Activated naive CD8-positive, alpha-beta T cell treated with anti-CD3 and anti-CD28 coated beads for 36 hours (primary cell): Measurements from ENCODE around the gene ERBB4. TPM values are rescaled to one million over a fixed set of nuclear protein-coding genes. Genes with fewer than 3 reads are reported as not detected.

Experiments used
- DNase-seq: peaks from one replicate; pipeline ENCODE4 v3.0.0; 2021
- H3K27ac Mint-ChIP-seq: one replicate; pipeline ENCODE4 v1.8.0; 2022; ENCODE audit warnings: mild to moderate bottlenecking, moderate library complexity, mixed read lengths
- H3K27me3 Mint-ChIP-seq: one replicate; pipeline ENCODE4 v1.8.0; 2022; ENCODE audit warnings: mild to moderate bottlenecking, mixed read lengths
- H3K36me3 Mint-ChIP-seq: one replicate; pipeline ENCODE4 v1.8.0; 2021; ENCODE audit warnings: mild to moderate bottlenecking, mixed read lengths
- H3K4me1 Mint-ChIP-seq: one replicate; pipeline ENCODE4 v1.8.0; 2021; ENCODE audit warnings: mixed read lengths
- H3K4me3 Mint-ChIP-seq: one replicate; pipeline ENCODE4 v1.8.0; 2022; ENCODE audit warnings: mild to moderate bottlenecking, moderate library complexity, mixed read lengths
- H3K9me3 Mint-ChIP-seq: one replicate; pipeline ENCODE4 v1.8.0; 2022; ENCODE audit warnings: mixed read lengths
- total RNA-seq, 2 experiments: library from RNA; stranded (reverse); gene quantifications; one replicate each; pipeline ENCODE4 v1.2.3, GENCODE V29; 2021

Gene ERBB4
- total RNA-seq, 2 experiments from 2014 or later, result not detected

DNA sequence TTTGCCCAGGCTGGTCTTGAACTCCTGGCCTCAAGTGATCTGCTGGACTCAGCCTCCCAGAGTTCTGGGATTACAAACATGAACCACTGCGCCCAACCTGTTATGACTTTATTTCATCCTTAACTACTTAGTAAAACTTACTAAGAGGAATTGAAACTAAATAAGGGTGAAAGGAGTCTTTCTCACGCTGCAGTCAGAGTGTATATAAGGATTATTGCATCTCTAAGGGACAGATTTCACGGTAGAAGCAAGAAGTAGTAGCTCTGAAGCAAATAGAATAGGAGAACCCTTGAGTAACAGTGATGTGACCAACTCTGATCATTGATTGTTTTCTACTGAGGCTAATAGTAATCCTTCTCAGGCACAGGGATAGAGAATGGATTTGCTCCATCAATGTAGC is 1022.1 kb downstream of the ERBB4 start:
- no peak for DNase-seq
- no peak overlapping the region for H3K27ac Mint-ChIP-seq
- no peaks in the 10 kb centered on the region for H3K27me3 Mint-ChIP-seq
- H3K9me3 Mint-ChIP-seq, result peaks cover 1% of the 10 kb centered on the region
- H3K4me1 Mint-ChIP-seq, result no peaks in the 10 kb centered on the region
- H3K36me3 Mint-ChIP-seq, result no peaks in the 10 kb centered on the region
- no peak overlapping the region for H3K4me3 Mint-ChIP-seq

DNA sequence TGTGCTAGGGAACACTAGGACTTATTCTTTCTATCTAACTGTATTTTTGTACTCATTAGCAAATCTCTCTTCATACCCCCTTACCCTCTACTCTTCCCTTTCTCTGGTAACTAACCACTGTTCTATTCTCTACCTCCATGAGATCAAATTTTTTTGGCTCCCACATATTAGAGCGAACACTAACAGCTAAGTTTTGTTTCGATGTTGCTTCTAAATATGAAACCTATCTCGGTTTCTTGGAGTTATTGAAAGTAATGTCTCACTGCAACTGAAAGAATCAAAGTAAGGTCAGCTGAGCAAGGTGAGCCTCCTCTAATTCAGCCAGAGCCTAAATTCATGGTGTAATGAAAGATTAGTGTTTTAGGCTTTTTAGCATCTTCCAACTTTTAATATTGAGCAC is 1024.6 kb downstream of the ERBB4 start:
- H3K27ac Mint-ChIP-seq, result no peak overlapping the region

DNA sequence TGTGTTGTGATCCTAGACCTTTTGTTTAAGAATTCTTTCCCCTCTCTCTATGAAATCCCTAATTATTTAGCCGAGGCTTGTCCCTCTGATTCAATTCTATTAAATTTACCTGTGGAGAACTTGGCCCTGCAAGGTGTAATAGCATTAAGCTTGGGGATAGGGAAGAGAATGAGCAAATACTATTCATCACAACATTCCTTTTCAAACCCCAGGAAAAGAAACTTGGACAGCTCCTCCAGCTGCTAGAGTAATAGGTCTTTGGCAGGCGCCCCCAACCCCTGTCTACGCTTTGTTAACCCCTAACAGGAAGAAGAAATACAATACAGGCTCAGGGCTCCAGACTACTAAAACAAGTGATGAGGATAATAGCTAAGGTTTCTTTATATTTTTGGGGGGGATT is 1025.2 kb downstream of the ERBB4 start:
- Mint-ChIP-seq H3K27me3 (no peaks in the 10 kb centered on the region), H3K36me3 (no peaks in the 10 kb centered on the region), H3K9me3 (peaks cover 2% of the 10 kb centered on the region), H3K4me1 (no peaks in the 10 kb centered on the region), H3K4me3 (no peak overlapping the region), H3K27ac (no peak overlapping the region)
- DNase-seq, result no peak

More for the DNA sequence above, 1024.6 kb downstream of the ERBB4 start:
- no peaks in the 10 kb centered on the region for H3K27me3 Mint-ChIP-seq
- H3K36me3 Mint-ChIP-seq, result no peaks in the 10 kb centered on the region
- no peaks in the 10 kb centered on the region for H3K4me1 Mint-ChIP-seq
- no peak for DNase-seq
- H3K9me3 Mint-ChIP-seq, result peaks cover 1% of the 10 kb centered on the region
- no peak overlapping the region for H3K4me3 Mint-ChIP-seq

DNA sequence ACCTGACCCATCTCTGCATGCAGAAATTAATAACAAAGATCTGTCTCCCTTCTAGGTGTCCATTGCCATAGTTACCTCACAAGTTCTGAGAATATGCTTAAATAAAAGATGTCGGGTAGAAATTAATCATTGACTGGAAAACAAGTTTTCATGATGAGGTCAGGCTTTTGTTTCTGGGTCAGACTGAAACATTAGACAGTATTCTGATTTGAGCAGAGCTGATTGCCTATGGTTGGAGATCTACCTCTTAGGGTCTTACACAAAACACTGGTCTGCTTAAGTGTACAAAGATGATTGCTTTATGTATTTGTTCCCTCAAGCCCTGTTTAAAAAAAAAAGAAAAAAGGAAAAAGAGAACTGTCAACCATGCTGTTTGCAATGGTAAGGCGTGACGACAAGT is 1025.8 kb downstream of the ERBB4 start:
- no peak for DNase-seq
- H3K9me3 Mint-ChIP-seq, result peaks cover 2% of the 10 kb centered on the region
- no peaks in the 10 kb centered on the region for H3K27me3 Mint-ChIP-seq
- no peaks in the 10 kb centered on the region for H3K36me3 Mint-ChIP-seq
- no peaks in the 10 kb centered on the region for H3K4me1 Mint-ChIP-seq
- H3K27ac Mint-ChIP-seq, result no peak overlapping the region
- no peak overlapping the region for H3K4me3 Mint-ChIP-seq

DNA sequence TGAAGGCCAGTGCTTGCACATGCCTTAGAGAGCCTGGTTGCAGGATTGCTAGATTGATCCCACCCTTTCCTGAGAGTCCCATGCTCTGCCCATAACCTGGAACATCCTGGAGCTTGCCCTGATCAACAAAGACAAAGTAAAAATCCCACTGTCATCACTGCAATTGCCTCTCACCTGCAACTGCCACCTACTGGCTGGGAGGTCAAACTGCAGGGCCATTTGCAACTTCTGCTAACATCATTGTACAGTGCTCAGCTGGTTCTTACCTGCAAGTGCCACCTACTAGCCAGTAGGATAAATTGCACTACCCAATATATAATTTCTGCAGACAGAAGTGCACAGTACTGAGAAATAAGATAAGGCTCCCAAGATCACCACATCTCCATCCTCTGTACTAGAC is 1034.7 kb downstream of the ERBB4 start:
- Mint-ChIP-seq H3K27me3 (peaks cover 4% of the 10 kb centered on the region), H3K4me3 (no peak overlapping the region), H3K9me3 (peaks cover 16% of the 10 kb centered on the region), H3K27ac (no peak overlapping the region), H3K4me1 (no peaks in the 10 kb centered on the region), H3K36me3 (no peaks in the 10 kb centered on the region)
- no peak for DNase-seq

DNA sequence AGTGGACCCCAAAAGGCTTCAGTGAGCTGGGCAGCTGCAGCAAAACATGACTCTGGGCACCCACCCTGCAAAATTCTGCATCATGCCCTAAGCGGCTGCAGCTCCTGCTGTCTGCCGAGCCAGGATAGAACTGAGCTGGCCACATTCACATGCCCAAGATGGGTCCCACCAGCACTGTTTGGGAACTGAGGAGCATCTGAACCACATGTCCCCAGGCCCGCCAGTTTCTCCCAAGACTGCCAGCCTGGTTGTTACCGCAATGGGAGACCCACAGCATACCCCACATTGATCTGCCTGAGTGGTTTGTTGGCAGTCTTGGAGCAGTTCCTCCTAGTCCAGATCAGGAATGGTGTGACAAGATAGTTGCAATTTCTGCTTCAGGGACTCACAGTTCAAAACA is 1035.4 kb downstream of the ERBB4 start:
- Mint-ChIP-seq H3K36me3 (no peaks in the 10 kb centered on the region), H3K4me1 (no peaks in the 10 kb centered on the region), H3K27me3 (peaks cover 4% of the 10 kb centered on the region), H3K4me3 (no peak overlapping the region), H3K9me3 (peaks cover 16% of the 10 kb centered on the region), H3K27ac (no peak overlapping the region)
- DNase-seq, result no peak

DNA sequence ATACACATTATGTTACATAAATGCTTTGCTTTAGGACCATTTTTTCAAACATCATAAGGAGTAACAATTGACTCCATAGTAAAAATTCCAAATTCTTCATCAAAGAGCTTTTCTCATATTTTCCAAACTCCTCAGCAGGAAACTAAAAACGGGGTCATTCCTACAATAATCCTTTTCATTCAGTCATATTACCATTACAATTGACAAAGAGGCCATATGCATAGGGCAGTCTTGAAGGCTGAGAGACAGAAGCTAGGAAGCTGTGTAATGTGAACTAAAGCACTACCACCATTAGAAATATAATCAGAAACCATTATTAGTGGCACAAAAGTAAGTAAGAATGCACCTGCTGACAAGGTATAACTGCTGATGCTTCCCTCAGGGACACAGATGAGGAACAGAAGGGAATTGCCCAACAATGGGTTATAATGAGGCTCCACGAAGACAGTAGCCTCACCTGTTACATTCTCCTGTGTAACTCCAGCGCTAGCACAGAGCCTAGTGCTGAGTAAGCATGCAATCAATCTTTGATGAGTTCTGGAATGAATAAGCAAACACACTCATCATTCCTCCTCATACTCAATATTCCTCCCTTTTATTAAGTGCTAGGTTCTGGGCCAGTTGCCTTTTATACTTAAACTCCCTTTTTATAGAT is 1039.9 kb downstream of the ERBB4 start:
- H3K4me3 Mint-ChIP-seq, result no peak overlapping the region
- DNase-seq, result no peak
- H3K4me1 Mint-ChIP-seq, result no peaks in the 10 kb centered on the region
- peaks cover 4% of the 10 kb centered on the region for H3K27me3 Mint-ChIP-seq
- peaks cover 2% of the 10 kb centered on the region for H3K9me3 Mint-ChIP-seq
- no peak overlapping the region for H3K27ac Mint-ChIP-seq
- H3K36me3 Mint-ChIP-seq, result no peaks in the 10 kb centered on the region

DNA sequence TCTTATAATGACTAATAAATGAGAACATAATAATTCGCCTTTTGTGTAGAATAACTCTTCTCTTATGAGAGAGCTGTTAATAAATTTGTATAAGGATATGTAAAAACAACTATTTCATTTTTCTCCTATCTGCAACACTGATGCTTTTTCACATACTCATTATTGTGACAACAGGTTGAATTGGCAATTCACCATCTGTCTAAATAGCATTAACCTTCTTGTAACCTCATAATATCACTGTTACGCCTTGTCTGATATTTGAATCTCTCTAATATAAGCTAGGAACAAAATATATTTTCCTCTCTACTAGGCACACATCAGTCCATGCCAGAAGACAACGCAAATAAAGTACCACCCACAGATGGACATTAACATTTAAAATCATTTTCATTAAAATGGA is 1043.3 kb downstream of the ERBB4 start:
- no peak for DNase-seq
- Mint-ChIP-seq H3K27ac (no peak overlapping the region), H3K36me3 (no peaks in the 10 kb centered on the region), H3K4me1 (no peaks in the 10 kb centered on the region), H3K4me3 (no peak overlapping the region), H3K9me3 (peaks cover 2% of the 10 kb centered on the region), H3K27me3 (no peaks in the 10 kb centered on the region)

DNA sequence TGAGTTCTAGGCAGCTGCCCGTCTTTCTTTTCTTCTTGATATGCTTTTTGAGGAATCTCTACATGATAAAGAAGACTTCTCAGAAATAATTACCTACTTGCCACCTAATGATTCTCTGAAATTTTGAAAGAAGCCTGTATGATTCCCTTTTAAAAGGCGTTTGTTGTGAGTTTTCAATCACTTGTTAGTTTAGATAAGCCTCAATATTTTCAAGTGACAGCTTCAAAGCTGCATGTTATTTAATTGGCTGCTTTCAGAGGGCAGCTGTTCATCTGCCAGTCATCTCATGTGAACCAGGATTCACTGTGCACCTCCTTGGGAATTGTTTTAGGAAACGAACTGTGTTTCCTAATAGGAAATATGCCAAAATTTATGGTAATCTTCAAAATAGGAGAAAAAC is 1044.1 kb downstream of the ERBB4 start:
- no peaks in the 10 kb centered on the region for H3K27me3 Mint-ChIP-seq
- H3K4me1 Mint-ChIP-seq, result no peaks in the 10 kb centered on the region
- H3K36me3 Mint-ChIP-seq, result no peaks in the 10 kb centered on the region
- peaks cover 2% of the 10 kb centered on the region for H3K9me3 Mint-ChIP-seq
- no peak overlapping the region for H3K27ac Mint-ChIP-seq
- H3K4me3 Mint-ChIP-seq, result no peak overlapping the region
- no peak for DNase-seq

DNA sequence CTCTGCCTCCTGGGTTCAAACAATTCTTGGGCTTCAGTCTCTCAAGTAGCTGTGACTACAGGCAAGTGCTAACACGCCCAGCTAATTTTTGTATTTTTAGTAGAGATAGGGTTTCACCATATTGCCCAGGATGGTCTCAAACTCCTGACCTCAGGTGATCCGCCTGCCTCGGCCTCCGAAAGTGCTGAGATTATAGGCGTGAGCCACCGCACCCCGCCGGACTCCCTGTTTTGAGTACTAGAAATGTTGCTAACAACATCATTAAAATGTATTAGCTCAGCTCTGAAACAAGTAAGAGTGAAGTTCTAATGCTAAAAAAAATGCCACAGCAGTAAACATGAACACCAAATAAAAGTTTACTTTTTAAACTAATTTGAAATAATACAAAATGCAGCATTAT is 1044.5 kb downstream of the ERBB4 start:
- Mint-ChIP-seq H3K4me1 (no peaks in the 10 kb centered on the region), H3K36me3 (no peaks in the 10 kb centered on the region), H3K4me3 (no peak overlapping the region), H3K27me3 (no peaks in the 10 kb centered on the region), H3K27ac (no peak overlapping the region), H3K9me3 (peaks cover 2% of the 10 kb centered on the region)
- no peak for DNase-seq

DNA sequence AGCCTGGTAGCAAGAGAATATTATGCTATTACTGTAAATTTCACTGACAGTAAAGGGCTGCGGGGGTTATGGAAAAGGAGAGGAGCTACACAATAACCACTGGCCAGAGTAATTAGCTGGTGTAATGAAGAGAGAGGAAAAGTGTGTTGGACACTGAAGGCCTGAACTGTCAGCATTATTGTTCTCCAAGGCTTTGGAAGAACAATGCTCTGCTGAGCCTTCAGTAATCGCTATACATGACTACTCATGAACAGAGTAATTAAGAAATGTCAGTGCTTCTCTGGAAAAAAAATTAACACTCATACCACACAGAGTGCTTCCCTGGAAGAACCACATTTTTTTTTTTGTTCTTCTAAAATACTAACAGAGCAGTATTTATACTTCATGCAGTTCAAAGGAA is 1050.9 kb downstream of the ERBB4 start:
- Mint-ChIP-seq H3K4me1 (no peaks in the 10 kb centered on the region), H3K36me3 (no peaks in the 10 kb centered on the region), H3K27me3 (no peaks in the 10 kb centered on the region), H3K27ac (no peak overlapping the region), H3K4me3 (no peak overlapping the region), H3K9me3 (no peaks in the 10 kb centered on the region)
- DNase-seq, result no peak

DNA sequence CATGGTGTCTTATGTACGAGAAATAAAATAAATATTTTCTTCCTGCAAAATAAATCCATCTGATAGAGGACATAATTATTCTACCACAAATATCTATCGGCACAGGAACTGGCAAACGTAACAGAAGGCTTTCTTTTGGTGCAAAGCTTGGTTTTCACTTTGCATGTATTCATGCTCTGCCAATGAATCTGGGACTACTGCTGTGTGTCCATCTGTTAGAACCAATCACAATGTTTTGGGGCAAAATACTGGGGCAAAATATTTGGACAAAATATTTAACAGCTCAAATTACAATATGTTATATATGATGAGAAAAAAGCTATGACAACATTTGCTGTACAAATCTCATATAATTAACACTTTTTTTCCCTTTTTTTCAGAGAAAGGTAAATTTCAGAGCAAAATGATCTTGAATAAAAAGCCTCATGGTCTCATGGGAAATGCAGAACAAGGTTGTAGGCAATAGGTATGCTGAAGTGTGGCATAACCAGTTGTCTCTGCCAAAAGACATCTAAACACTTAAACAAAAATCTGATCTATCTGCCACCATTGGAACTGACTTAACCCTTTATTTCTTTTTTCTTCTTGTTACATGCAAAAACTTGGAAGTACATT is 1059.0 kb downstream of the ERBB4 start:
- Mint-ChIP-seq H3K4me3 (no peak overlapping the region), H3K27ac (no peak overlapping the region), H3K27me3 (no peaks in the 10 kb centered on the region), H3K4me1 (no peaks in the 10 kb centered on the region), H3K9me3 (no peaks in the 10 kb centered on the region), H3K36me3 (no peaks in the 10 kb centered on the region)
- no peak for DNase-seq

DNA sequence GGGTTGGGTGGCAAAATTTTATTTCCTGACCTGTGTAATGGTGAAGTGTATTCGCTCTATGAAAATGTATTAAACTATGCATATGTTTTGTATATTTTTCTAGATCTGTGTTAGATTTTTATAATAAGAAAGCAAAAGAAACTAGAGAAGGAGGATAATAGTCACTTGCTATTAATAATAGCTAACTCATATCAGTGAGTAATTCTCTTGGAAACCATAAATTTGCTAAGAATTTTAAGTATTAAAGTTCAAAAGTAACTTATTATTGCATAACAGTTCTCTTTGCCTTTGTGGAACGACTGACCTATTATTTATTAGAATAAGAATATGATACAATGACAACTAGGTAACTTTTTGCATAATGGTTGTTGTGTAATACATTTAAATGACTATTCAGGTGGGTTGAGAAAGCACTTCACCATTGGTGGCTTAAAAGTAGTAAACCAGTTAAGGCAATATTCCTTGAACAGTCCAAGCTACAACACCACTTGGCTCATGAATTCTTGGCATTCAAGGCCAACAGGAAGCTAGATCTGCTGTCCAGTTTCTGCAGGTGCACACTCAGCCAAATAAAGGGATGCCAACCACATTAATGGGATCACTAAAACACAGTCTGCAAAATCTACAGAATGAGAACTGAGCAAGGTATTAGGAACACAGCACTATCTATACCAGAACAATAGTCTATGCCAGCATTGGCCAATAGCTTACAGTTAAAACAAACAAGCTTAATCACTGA is 1060.9 kb downstream of the ERBB4 start:
- Mint-ChIP-seq H3K27ac (no peak overlapping the region), H3K4me1 (no peaks in the 10 kb centered on the region), H3K9me3 (no peaks in the 10 kb centered on the region), H3K36me3 (no peaks in the 10 kb centered on the region), H3K27me3 (no peaks in the 10 kb centered on the region), H3K4me3 (no peak overlapping the region)
- no peak for DNase-seq

DNA sequence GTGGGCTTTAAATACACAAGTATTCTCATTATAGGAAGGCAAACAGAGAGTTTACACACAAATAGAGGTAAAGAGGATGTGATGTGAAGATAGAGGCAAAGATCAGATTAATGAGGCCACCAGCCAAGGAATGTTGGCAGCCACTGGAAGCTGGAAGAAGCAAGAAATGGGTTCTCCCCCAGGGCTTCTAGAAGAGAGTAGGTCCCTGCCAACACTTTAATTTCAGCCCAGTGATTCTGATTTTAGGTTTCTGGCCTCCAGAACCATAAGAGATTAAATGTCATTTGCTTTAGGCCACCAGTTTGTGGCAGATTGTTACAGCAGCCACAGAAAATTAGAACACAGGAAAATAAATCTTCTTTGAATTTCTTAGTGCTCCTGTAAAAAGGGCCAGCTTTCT is 1065.5 kb downstream of the ERBB4 start:
- Mint-ChIP-seq H3K36me3 (no peaks in the 10 kb centered on the region), H3K9me3 (peaks cover under 1% of the 10 kb centered on the region), H3K4me1 (no peaks in the 10 kb centered on the region), H3K27ac (no peak overlapping the region), H3K27me3 (no peaks in the 10 kb centered on the region), H3K4me3 (no peak overlapping the region)
- no peak for DNase-seq

DNA sequence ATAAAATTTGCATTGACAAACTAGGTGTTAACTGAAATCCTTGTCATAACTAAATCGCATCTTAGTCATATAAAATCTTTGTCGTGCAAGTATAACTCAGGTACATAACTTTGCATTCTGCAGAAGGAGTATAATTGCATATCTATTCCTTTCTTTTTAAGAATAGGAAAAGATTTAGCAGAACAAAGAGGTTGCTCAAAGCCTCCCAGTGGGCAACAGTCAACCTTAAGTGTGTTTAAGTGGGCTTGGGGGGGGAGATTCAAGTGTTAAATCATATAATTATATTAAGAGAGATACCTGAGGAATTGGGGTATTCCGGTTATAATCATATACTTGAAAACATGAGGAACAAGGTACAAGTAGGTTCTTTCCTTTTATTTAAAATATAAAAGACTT is 1068.9 kb downstream of the ERBB4 start:
- peaks cover 2% of the 10 kb centered on the region for H3K9me3 Mint-ChIP-seq
- DNase-seq, result no peak
- H3K4me3 Mint-ChIP-seq, result no peak overlapping the region
- no peaks in the 10 kb centered on the region for H3K4me1 Mint-ChIP-seq
- H3K36me3 Mint-ChIP-seq, result no peaks in the 10 kb centered on the region
- no peaks in the 10 kb centered on the region for H3K27me3 Mint-ChIP-seq
- H3K27ac Mint-ChIP-seq, result no peak overlapping the region
